Tibial artery (tissue), 4 donors: ENCODE results near the gene GABBR2.

Experiments
- DNase-seq, 2 donors: peaks; one replicate each; pipeline ENCODE4 v3.0.0-alpha.2; 2019
- H3K27ac ChIP-seq, 2 donors: fragments of 200-600 bp; sonication (generic) in 1 of 2; 1 replicate in 1 of 2; 2 replicates in 1 of 2; pipeline ENCODE4 v1.5.1; 2018 to 2019; ENCODE audit warnings: mild to moderate bottlenecking in 1 of 2
- H3K27me3 ChIP-seq, 2 donors: fragments of 200-600 bp; sonication (generic) in 1 of 2; one replicate each; pipeline versions ENCODE4 v1.5.1 to v1.6.0; 2016 to 2019
- H3K36me3 ChIP-seq, 3 donors: fragments of 200-600 bp; sonication (generic) in 2 of 3; one replicate each; pipeline ENCODE4 v1.5.1; 2016 to 2019; ENCODE audit warnings: mild to moderate bottlenecking in 2 of 3
- H3K4me1 ChIP-seq, 4 donors: fragments of 200-600 bp; sonication (generic) in 2 of 4; 1 replicate in 3 of 4; 2 replicates in 1 of 4; pipeline ENCODE4 v1.5.1; 2016 to 2019
- H3K4me3 ChIP-seq, 2 donors: fragments of 200-600 bp; sonication (generic) in 1 of 2; 1 replicate in 1 of 2; 2 replicates in 1 of 2; pipeline ENCODE4 v1.5.1; 2018 to 2019; ENCODE audit warnings: mild to moderate bottlenecking in 2 of 2
- H3K9me3 ChIP-seq, 3 donors: fragments of 200-600 bp; sonication (generic) in 1 of 3; one replicate each; pipeline ENCODE4 v1.5.1; 2016 to 2019
- intact Hi-C: fragments of 100-400 bp; cut with DNase I; formaldehyde crosslinking; loops from one replicate; pipeline ENCODE4 v1.15.0; 2023; ENCODE audit warnings: low total_unique reads
- TF ChIP-seq, protein P1 (sequence below), 2 experiments: fragments of 200-600 bp in 1 of 2; fragments of 450-650 bp in 1 of 2; IDR thresholded peaks; one replicate each; pipeline ENCODE4 v1.5.1; 2017 to 2019; ENCODE audit warnings: antibody characterized with exemption in 2 of 2, mild to moderate bottlenecking in 1 of 2, moderate library complexity in 1 of 2

GABBR2 gene

DNA sequence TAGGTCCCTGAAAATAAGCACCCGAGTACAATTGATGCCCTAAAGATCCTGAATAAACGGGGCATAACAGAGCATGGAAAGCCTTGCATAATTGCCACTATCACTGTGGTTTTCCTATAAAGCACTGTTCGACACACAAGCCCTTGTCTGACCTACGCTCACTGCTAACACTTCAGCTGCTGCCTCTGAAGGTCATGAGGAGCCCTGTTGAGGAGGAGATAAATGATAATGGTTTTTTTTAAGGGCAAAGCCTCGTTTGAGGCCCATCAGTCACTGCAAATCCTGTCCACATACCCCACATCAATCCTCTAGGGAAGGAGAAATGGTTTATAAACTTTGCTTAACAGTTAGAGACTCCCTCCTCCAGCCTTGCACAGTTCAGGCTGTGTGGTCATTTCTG, 35.1 kb downstream of the GABBR2 start:
- Histone ChIP-seq H3K4me1 (no peaks in the 10 kb centered on the region), H3K36me3 (no peaks in the 10 kb centered on the region), H3K9me3 (no peaks in the 10 kb centered on the region), H3K27ac (no peak overlapping the region), H3K27me3 (peaks cover 0 to 15% of the 10 kb centered on the region in 2 donors), H3K4me3 (no peak overlapping the region)
- no peak for DNase-seq
- TF ChIP-seq, protein P1, sequence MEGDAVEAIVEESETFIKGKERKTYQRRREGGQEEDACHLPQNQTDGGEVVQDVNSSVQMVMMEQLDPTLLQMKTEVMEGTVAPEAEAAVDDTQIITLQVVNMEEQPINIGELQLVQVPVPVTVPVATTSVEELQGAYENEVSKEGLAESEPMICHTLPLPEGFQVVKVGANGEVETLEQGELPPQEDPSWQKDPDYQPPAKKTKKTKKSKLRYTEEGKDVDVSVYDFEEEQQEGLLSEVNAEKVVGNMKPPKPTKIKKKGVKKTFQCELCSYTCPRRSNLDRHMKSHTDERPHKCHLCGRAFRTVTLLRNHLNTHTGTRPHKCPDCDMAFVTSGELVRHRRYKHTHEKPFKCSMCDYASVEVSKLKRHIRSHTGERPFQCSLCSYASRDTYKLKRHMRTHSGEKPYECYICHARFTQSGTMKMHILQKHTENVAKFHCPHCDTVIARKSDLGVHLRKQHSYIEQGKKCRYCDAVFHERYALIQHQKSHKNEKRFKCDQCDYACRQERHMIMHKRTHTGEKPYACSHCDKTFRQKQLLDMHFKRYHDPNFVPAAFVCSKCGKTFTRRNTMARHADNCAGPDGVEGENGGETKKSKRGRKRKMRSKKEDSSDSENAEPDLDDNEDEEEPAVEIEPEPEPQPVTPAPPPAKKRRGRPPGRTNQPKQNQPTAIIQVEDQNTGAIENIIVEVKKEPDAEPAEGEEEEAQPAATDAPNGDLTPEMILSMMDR (IDR thresholded peaks at IDR 0.05), result no peak
- intact Hi-C loops, result no loop called here

DNA sequence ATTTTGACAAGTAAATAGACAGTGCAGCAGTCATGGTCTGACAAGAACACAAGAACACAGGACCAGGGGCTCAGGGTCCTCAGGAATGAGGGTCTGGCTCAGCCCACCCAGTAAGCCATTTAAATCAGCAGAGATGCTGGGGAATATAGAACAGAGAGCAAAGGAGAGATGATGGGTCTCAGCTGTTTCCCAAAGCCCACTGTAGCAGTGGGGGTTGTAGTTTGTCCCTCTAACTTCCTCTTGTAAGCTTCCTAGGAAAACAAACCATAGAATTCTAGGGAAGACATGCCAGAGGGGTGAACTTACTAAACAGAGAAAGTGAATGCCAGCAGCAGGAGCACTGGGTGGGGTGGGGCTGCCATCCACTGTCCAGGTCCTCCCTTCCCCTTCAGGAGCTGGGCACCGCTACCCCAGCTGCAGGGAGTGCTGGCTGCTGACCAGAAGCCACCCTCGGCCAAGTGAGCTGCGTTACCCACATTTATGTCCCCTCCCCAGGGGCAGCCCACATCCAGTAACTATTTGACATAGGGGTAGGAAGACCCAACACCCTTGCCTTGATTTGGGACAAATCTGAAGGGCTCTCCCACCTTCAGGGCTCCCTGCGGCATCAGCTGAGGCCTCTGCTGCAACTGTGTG, 41.6 kb downstream of the GABBR2 start:
- Histone ChIP-seq H3K27me3 (peaks cover 0 to 11% of the 10 kb centered on the region in 2 donors), H3K4me3 (no peak overlapping the region), H3K27ac (no peak overlapping the region), H3K4me1 (no peaks in the 10 kb centered on the region), H3K9me3 (no peaks in the 10 kb centered on the region), H3K36me3 (no peaks in the 10 kb centered on the region)
- no peak for DNase-seq
- intact Hi-C loops, result no loop called here
- TF ChIP-seq, protein P1 (IDR thresholded peaks at IDR 0.05), result no peak

DNA sequence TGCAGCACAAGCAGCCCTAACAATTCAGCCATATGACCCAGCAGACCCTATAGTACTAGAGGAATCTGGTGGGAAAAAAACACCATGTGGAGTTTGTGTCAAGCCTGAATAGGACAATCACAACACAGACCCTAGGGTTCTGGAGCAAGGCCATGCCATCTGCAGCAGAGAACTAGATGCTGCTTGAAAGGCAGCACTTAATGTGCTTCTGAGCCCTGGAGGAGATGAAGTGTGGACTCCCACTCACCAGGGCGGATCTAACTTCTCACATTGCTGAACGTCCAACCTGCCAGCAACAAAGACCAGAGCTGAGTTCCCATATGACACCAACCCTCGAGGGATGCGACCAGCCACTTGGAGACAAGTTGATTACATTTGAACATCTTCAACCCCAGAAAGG, 43.2 kb downstream of the GABBR2 start:
- Histone ChIP-seq H3K27ac (no peak overlapping the region), H3K4me1 (no peaks in the 10 kb centered on the region), H3K9me3 (no peaks in the 10 kb centered on the region), H3K36me3 (no peaks in the 10 kb centered on the region), H3K4me3 (no peak overlapping the region), H3K27me3 (peaks cover 0 to 11% of the 10 kb centered on the region in 2 donors)
- TF ChIP-seq, protein P1 (IDR thresholded peaks at IDR 0.05), result no peak
- no peak for DNase-seq
- intact Hi-C loops, result no loop called here

DNA sequence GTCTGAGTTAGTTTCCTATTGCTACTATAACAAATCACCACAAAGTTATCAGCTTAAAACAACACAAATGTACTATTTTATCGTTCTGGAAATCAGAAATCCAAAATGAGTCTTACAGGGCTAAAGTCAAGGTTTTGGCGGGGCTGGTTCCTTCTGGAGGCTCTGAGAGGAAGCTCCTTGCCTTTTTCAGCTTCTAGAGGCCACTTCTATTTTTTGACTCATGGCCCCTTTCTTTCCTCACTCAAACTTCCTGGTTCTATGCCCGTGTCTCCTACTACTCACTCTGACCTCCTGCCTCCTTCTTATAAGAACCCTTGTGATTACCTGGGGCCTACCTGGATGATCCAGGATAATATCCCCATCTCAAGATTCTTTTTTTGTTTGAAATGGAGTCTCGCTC, 48.2 kb downstream of the GABBR2 start:
- no peak overlapping the region for H3K4me3 ChIP-seq
- TF ChIP-seq, protein P1 (IDR thresholded peaks at IDR 0.05), result no peak
- H3K27ac ChIP-seq, result no peak overlapping the region
- peaks cover 0 to 2% of the 10 kb centered on the region in 2 donors for H3K27me3 ChIP-seq
- intact Hi-C loops, result no loop called here
- peaks cover 0 to 13% (median 7%) of the 10 kb centered on the region in 4 donors for H3K4me1 ChIP-seq
- no peaks in the 10 kb centered on the region for H3K36me3 ChIP-seq
- DNase-seq, result no peak
- H3K9me3 ChIP-seq, result no peaks in the 10 kb centered on the region

DNA sequence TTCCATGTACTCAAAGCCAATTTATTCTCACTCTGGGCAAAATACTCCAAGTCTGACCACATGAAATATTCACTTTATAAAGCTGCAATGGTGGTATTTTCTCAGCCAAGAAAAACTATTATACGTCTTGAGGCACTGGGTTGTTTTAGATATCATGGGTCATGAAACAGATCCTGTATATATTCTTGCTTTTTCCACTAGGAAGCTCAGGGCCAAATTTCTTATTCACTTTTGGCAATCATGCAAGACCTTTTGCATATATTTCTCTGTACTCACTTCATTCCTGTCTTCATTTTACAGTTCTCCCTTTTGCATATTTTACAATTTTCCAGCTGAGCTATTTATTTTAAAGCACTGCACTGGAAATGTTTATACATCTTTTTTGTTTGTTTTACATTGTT, 49.8 kb downstream of the GABBR2 start:
- Histone ChIP-seq H3K36me3 (no peaks in the 10 kb centered on the region), H3K27me3 (no peaks in the 10 kb centered on the region), H3K4me3 (no peak overlapping the region), H3K27ac (no peak overlapping the region), H3K4me1 (peaks cover 0 to 13% (median 7%) of the 10 kb centered on the region in 4 donors), H3K9me3 (no peaks in the 10 kb centered on the region)
- TF ChIP-seq, protein P1 (IDR thresholded peaks at IDR 0.05), result no peak
- intact Hi-C loops, result no loop called here
- no peak for DNase-seq

DNA sequence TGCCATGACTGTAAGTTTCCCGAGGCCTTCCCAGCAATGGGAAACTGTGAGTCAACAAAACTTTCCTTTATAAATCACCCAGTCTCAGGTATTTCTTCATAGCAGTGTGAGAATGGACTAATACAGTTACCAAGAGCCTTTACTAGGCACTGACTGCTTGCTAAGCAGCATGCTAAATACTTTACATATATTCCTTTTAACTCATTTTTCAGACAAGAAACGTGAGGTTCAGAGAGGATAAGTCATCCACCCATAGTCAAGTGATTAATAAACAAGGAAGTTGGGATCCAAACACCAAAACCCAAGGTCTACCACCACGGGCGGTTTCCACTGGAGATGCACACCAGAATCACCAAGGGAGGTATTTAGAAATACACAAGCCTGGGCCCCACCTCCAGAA, 50.8 kb downstream of the GABBR2 start:
- intact Hi-C loops, result no loop called here
- DNase-seq, result no peak
- H3K27ac ChIP-seq, result no peak overlapping the region
- no peaks in the 10 kb centered on the region for H3K27me3 ChIP-seq
- TF ChIP-seq, protein P1 (IDR thresholded peaks at IDR 0.05), result no peak
- no peaks in the 10 kb centered on the region for H3K36me3 ChIP-seq
- peaks cover 0 to 13% (median 7%) of the 10 kb centered on the region in 4 donors for H3K4me1 ChIP-seq
- no peak overlapping the region for H3K4me3 ChIP-seq
- H3K9me3 ChIP-seq, result no peaks in the 10 kb centered on the region
